ENCODE data around the gene MET. TPM values are rescaled to one million over a fixed set of nuclear protein-coding genes. Genes with fewer than 3 reads are reported as not detected.
"Not testable (repeated sequence)": the region's sequence is repeated elsewhere in the genome, so short reads cannot be mapped to it uniquely, and the experiment has no call there.

Gene MET
- total RNA-seq, 2 experiments from 2014 or later: 0.63 to 0.91 TPM

GRCh38 chr7:116643148-116643547 is 28.8 kb upstream of the MET start:
- POLR2A ChIA-PET; ATAC-seq; H3K27me3 Mint-ChIP-seq; H3K9me3 Mint-ChIP-seq (ENCODE audit: low read depth); DNase-seq; H3K27ac Mint-ChIP-seq; H3K4me3 Mint-ChIP-seq; H3K36me3 Mint-ChIP-seq (ENCODE audit: low read depth); CTCF ChIA-PET; H3K4me1 Mint-ChIP-seq; intact Hi-C loops (cut with DNase I, micrococcal nuclease): not testable (repeated sequence)

DNA sequence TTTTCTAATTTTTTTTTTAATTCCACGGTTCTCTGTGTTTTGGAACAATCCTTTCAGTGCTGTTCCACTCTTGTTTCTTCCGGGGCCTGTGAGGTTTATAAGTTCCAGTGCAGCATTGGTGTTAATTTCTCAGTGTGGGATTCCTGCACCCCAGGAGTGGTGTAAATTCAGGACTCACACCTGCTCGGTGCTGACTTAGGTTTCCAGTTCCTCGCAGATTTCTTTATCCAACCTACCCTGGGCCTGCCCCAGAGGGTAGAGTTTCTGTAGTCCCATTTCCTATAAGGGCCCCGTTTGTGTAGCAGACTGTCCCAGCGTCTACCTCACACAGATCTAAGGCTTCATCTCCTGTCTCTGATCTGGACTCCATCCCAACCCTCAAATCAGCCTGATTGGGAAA is 27.4 kb upstream of the MET start:
- Mint-ChIP-seq H3K27me3 (peaks cover 5% of the 10 kb centered on the region), H3K36me3 (ENCODE audit: low read depth) (no peaks in the 10 kb centered on the region), H3K27ac (no peak overlapping the region), H3K9me3 (ENCODE audit: low read depth) (no peaks in the 10 kb centered on the region), H3K4me3 (no peak overlapping the region), H3K4me1 (no peaks in the 10 kb centered on the region)
- CTCF ChIA-PET: no interaction called here
- intact Hi-C loops (cut with DNase I, micrococcal nuclease): no loop called here
- ATAC-seq (no peak), DNase-seq (no peak)
- POLR2A ChIA-PET: no interaction called here

DNA sequence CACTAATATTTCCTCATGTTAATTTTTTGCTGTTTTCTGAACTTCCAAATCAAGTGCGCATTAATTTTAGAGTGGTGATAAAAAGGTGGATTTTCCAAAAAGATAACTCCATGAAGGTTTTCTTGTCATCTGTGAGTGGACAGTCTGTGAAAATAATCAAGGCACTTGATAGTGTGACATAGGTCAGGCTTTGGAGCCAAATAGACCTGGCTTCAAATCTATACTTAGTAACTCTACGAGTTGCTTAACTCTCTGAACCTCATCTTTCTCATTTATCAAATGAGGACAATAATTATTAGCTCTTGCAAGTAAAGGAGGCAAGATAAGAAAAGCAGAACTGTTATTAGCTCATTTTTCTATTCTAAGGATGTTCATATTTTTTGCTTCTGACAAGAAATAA is 24.7 kb upstream of the MET start:
- CTCF ChIA-PET: interaction anchor here (0.6 to 1.3 kb wide), 2 partner anchors 55 to 388 kb away, joined by 3 read pairs; no protein-coding TSS in a partner anchor
- Mint-ChIP-seq H3K27ac (no peak overlapping the region), H3K4me1 (no peaks in the 10 kb centered on the region), H3K9me3 (ENCODE audit: low read depth) (no peaks in the 10 kb centered on the region), H3K36me3 (ENCODE audit: low read depth) (no peaks in the 10 kb centered on the region), H3K4me3 (no peak overlapping the region), H3K27me3 (peaks cover 13% of the 10 kb centered on the region)
- intact Hi-C loops (cut with DNase I, micrococcal nuclease): no loop called here
- POLR2A ChIA-PET: no interaction called here
- DNase-seq (no peak), ATAC-seq (no peak)

- intact Hi-C loops (cut with DNase I, micrococcal nuclease): no loop called here
- peaks cover 2% of the 10 kb centered on the region for H3K4me1 Mint-ChIP-seq
- no peaks in the 10 kb centered on the region for H3K9me3 Mint-ChIP-seq (ENCODE audit: low read depth)
- no peak overlapping the region for H3K27ac Mint-ChIP-seq
- ATAC-seq (no peak), DNase-seq (no peak)
- CTCF ChIA-PET: no interaction called here
- POLR2A ChIA-PET: no interaction called here
- no peak overlapping the region for H3K4me3 Mint-ChIP-seq
- peaks cover 11% of the 10 kb centered on the region for H3K27me3 Mint-ChIP-seq
- no peaks in the 10 kb centered on the region for H3K36me3 Mint-ChIP-seq (ENCODE audit: low read depth)
Observed at GRCh38 chr7:116647861-116648260, 24.1 kb upstream of the MET start.

GRCh38 chr7:116650436-116650835 is 21.6 kb upstream of the MET start:
- intact Hi-C loops (cut with DNase I, micrococcal nuclease): no loop called here
- ChIA-PET CTCF (no interaction called here), POLR2A (no interaction called here)
- Mint-ChIP-seq H3K36me3 (ENCODE audit: low read depth) (no peaks in the 10 kb centered on the region), H3K9me3 (ENCODE audit: low read depth) (no peaks in the 10 kb centered on the region), H3K4me3 (no peak overlapping the region), H3K4me1 (peaks cover 5% of the 10 kb centered on the region), H3K27me3 (peaks cover 11% of the 10 kb centered on the region), H3K27ac (no peak overlapping the region)
- no peak for ATAC-seq
- no peak for DNase-seq

GRCh38 chr7:116652793-116653192 is 19.2 kb upstream of the MET start:
- H3K27me3 Mint-ChIP-seq: peaks cover 14% of the 10 kb centered on the region
- no peaks in the 10 kb centered on the region for H3K36me3 Mint-ChIP-seq (ENCODE audit: low read depth)
- ATAC-seq: peak; percentile 80
- ChIA-PET CTCF (no interaction called here), POLR2A (no interaction called here)
- no peak overlapping the region for H3K4me3 Mint-ChIP-seq
- no peak for DNase-seq
- peaks cover 5% of the 10 kb centered on the region for H3K4me1 Mint-ChIP-seq
- H3K27ac Mint-ChIP-seq: no peak overlapping the region
- H3K9me3 Mint-ChIP-seq (ENCODE audit: low read depth): no peaks in the 10 kb centered on the region
- intact Hi-C loops (cut with DNase I, micrococcal nuclease): no loop called here

GRCh38 chr7:116653204-116653603 is 18.8 kb upstream of the MET start:
- ChIA-PET CTCF (no interaction called here), POLR2A (no interaction called here)
- no peaks in the 10 kb centered on the region for H3K36me3 Mint-ChIP-seq (ENCODE audit: low read depth)
- peaks cover 5% of the 10 kb centered on the region for H3K4me1 Mint-ChIP-seq
- ATAC-seq (peak; percentile 68), DNase-seq (no peak)
- intact Hi-C loops (cut with DNase I, micrococcal nuclease): no loop called here
- peaks cover 12% of the 10 kb centered on the region for H3K27me3 Mint-ChIP-seq
- H3K9me3 Mint-ChIP-seq (ENCODE audit: low read depth): no peaks in the 10 kb centered on the region
- no peak overlapping the region for H3K27ac Mint-ChIP-seq
- H3K4me3 Mint-ChIP-seq: no peak overlapping the region

DNA sequence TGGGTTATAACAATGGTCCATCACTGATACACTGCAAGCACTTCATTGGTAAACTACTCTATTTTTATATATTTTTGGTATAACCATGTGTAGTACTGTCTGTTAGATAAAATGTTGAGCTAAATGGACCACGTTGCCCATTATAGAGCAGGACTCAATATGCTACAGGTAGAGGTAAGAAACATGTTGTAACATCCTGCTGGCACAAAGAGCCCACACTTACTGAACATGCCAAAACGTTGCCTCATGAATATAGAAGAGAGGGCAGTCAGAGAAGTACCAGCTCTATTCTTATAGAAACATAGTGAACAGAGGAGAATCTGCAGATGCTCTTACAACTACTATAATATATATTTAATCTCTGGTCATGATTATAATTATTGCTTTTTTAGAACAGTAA is 18.4 kb upstream of the MET start:
- ChIA-PET CTCF (interaction anchor here (0.5 kb wide), 1 partner anchor 25 kb away, joined by 3 read pairs; no protein-coding TSS in a partner anchor), POLR2A (no interaction called here)
- Mint-ChIP-seq H3K27ac (no peak overlapping the region), H3K4me1 (peaks cover 5% of the 10 kb centered on the region), H3K36me3 (ENCODE audit: low read depth) (no peaks in the 10 kb centered on the region), H3K4me3 (no peak overlapping the region), H3K27me3 (peaks cover 10% of the 10 kb centered on the region), H3K9me3 (ENCODE audit: low read depth) (no peaks in the 10 kb centered on the region)
- no peak for ATAC-seq
- no peak for DNase-seq
- intact Hi-C loops (cut with DNase I, micrococcal nuclease): no loop called here

GRCh38 chr7:116659248-116659647 is 12.7 kb upstream of the MET start:
- H3K27me3 Mint-ChIP-seq: peaks cover 19% of the 10 kb centered on the region
- DNase-seq; ATAC-seq; intact Hi-C loops (cut with DNase I, micrococcal nuclease); H3K27ac Mint-ChIP-seq; H3K36me3 Mint-ChIP-seq (ENCODE audit: low read depth); CTCF ChIA-PET; H3K9me3 Mint-ChIP-seq (ENCODE audit: low read depth); POLR2A ChIA-PET; H3K4me3 Mint-ChIP-seq; H3K4me1 Mint-ChIP-seq: not testable (repeated sequence)

GRCh38 chr7:116661865-116662264 is 10.1 kb upstream of the MET start:
- H3K27ac Mint-ChIP-seq: no peak overlapping the region
- CTCF ChIA-PET: no interaction called here
- no peak for ATAC-seq
- intact Hi-C loops (cut with DNase I, micrococcal nuclease): no loop called here
- H3K4me1 Mint-ChIP-seq: no peaks in the 10 kb centered on the region
- POLR2A ChIA-PET: no interaction called here
- peaks cover 28% of the 10 kb centered on the region for H3K27me3 Mint-ChIP-seq
- H3K9me3 Mint-ChIP-seq (ENCODE audit: low read depth): no peaks in the 10 kb centered on the region
- no peak overlapping the region for H3K4me3 Mint-ChIP-seq
- no peaks in the 10 kb centered on the region for H3K36me3 Mint-ChIP-seq (ENCODE audit: low read depth)
- DNase-seq: no peak

GRCh38 chr7:116663744-116664143 is 8.3 kb upstream of the MET start:
- POLR2A ChIA-PET: no interaction called here
- no peaks in the 10 kb centered on the region for H3K4me1 Mint-ChIP-seq
- peaks cover 34% of the 10 kb centered on the region for H3K27me3 Mint-ChIP-seq

DNA sequence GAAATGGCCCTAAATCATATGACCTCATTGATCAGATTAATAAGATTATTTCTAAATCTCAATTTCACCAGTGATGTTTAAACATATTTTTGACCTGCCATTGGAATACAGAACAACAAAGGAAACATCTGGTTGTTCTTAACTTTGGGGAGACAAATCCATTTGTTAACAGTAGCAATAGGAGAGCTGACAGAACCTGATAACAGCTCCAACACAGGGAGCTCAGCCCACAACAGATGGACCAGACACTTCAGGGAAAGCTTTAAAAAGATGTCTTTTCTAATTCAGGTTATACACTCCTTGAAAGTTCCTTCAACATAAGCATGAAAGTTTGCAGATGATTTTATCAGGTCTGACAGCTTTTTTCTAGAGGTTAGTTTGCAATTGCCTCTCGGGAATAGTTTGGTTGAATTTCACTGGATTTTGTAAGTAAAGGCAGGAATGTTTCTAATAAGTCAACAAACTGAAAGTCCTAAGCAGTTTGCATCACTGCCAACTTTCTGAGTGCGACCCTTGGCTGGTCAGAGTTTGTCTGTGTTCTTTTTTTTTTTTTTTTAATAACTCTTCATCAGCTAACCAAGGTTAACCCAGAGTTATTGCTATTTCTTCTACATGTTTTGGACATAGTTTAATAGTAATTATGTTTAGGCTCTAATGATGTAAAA is 6.5 kb upstream of the MET start:
- ATAC-seq: no peak
- ChIA-PET CTCF (interaction anchor here (1.0 to 1.5 kb wide), 2 partner anchors 15 to 73 kb away, joined by 3 to 4 read pairs; no protein-coding TSS in a partner anchor), POLR2A (no interaction called here)
- no peaks in the 10 kb centered on the region for H3K4me1 Mint-ChIP-seq
- H3K4me3 Mint-ChIP-seq: no peak overlapping the region
- H3K27me3 Mint-ChIP-seq: peaks cover 38% of the 10 kb centered on the region
- no peaks in the 10 kb centered on the region for H3K9me3 Mint-ChIP-seq (ENCODE audit: low read depth)
- no peaks in the 10 kb centered on the region for H3K36me3 Mint-ChIP-seq (ENCODE audit: low read depth)
- H3K27ac Mint-ChIP-seq: no peak overlapping the region
- no peak for DNase-seq
- intact Hi-C loops (cut with DNase I, micrococcal nuclease): no loop called here

More at GRCh38 chr7:116663744-116664143, 8.3 kb upstream of the MET start:
- CTCF ChIA-PET: no interaction called here
- no peaks in the 10 kb centered on the region for H3K9me3 Mint-ChIP-seq (ENCODE audit: low read depth)
- ATAC-seq (no peak), DNase-seq (no peak)
- H3K27ac Mint-ChIP-seq: no peak overlapping the region
- H3K4me3 Mint-ChIP-seq: no peak overlapping the region
- H3K36me3 Mint-ChIP-seq (ENCODE audit: low read depth): no peaks in the 10 kb centered on the region
- intact Hi-C loops (cut with DNase I, micrococcal nuclease): no loop called here
